ENCODE results near the gene NSUN5. TPM values are rescaled to one million over a fixed set of nuclear protein-coding genes. Genes with fewer than 3 reads are reported as not detected.
"Not testable (repeated sequence)": the region's sequence is repeated elsewhere in the genome, so short reads cannot be mapped to it uniquely, and the experiment has no call there.

Gene NSUN5
- total RNA-seq, 3 donors from 2014 or later (not counting 1 experiment from before 2014, with no cell fraction given): 35.9 to 39.3 (median 37.4) TPM

GRCh38 chr7:73316521-73316920, 7.9 kb upstream of the NSUN5 start:
- intact Hi-C loops (cut with micrococcal nuclease): no loop called here

GRCh38 chr7:73314271-73314670, 5.6 kb upstream of the NSUN5 start:
- H3K4me3 ChIP-seq (ENCODE audit: low read length): no peak overlapping the region
- no peak for DNase-seq
- peaks cover 0 to 3% of the 10 kb centered on the region in 2 donors for H3K4me1 Mint-ChIP-seq

More at GRCh38 chr7:73316521-73316920, 7.9 kb upstream of the NSUN5 start:
- H3K27ac ChIP-seq (ENCODE audit: low read length): no peak overlapping the region
- H3K9me3 ChIP-seq (ENCODE audit: control insufficient read depth, insufficient read depth, low read length): no peaks in the 10 kb centered on the region
- ATAC-seq (no peak), DNase-seq (no peak)
- H3K4me1 ChIP-seq (ENCODE audit: control insufficient read depth, insufficient read depth, low read length): no peaks in the 10 kb centered on the region
- H3K27me3 Mint-ChIP-seq (ENCODE audit: low read depth in 2 of 2): no peaks in the 10 kb centered on the region
- H3K4me3 Mint-ChIP-seq: no peak overlapping the region
- H3K4me1 Mint-ChIP-seq: no peaks in the 10 kb centered on the region
- no peaks in the 10 kb centered on the region for H3K36me3 Mint-ChIP-seq
- TF ChIP-seq CTCF (IDR thresholded peaks at IDR 0.05): no peak
- no peak overlapping the region for H3K4me3 ChIP-seq (ENCODE audit: low read length)
- H3K27ac Mint-ChIP-seq: no peak overlapping the region
- no peaks in the 10 kb centered on the region for H3K9me3 Mint-ChIP-seq
- H3K27me3 ChIP-seq (ENCODE audit: control insufficient read depth, insufficient read depth, low read length): no peaks in the 10 kb centered on the region
- no peaks in the 10 kb centered on the region for H3K36me3 ChIP-seq (ENCODE audit: control insufficient read depth, insufficient read depth, low read length)
- WGBS (ENCODE audit: insufficient coverage): 91% methylated on average over 9 of the region's 9 CpGs

GRCh38 chr7:73313521-73313906, 4.9 kb upstream of the NSUN5 start:
- no peak for TF ChIP-seq CTCF (IDR thresholded peaks at IDR 0.05)
- DNase-seq (no peak), ATAC-seq (no peak)
- Mint-ChIP-seq H3K27me3 (ENCODE audit: low read depth in 2 of 2) (no peaks in the 10 kb centered on the region), H3K27ac (no peak overlapping the region), H3K4me1 (peaks cover 6 to 10% of the 10 kb centered on the region in 2 donors), H3K9me3 (no peaks in the 10 kb centered on the region), H3K36me3 (no peaks in the 10 kb centered on the region), H3K4me3 (no peak overlapping the region)
- 90% methylated on average over 4 of the region's 4 CpGs for WGBS (ENCODE audit: insufficient coverage)
- Histone ChIP-seq H3K4me1 (ENCODE audit: control insufficient read depth, insufficient read depth, low read length) (peaks cover 9% of the 10 kb centered on the region), H3K36me3 (ENCODE audit: control insufficient read depth, insufficient read depth, low read length) (no peaks in the 10 kb centered on the region), H3K27ac (ENCODE audit: low read length) (no peak overlapping the region), H3K9me3 (ENCODE audit: control insufficient read depth, insufficient read depth, low read length) (no peaks in the 10 kb centered on the region), H3K27me3 (ENCODE audit: control insufficient read depth, insufficient read depth, low read length) (no peaks in the 10 kb centered on the region), H3K4me3 (ENCODE audit: low read length) (no peak overlapping the region)
- intact Hi-C loops (cut with micrococcal nuclease): no loop called here

More at GRCh38 chr7:73314271-73314670, 5.6 kb upstream of the NSUN5 start:
- Histone ChIP-seq H3K27me3 (ENCODE audit: control insufficient read depth, insufficient read depth, low read length) (no peaks in the 10 kb centered on the region), H3K36me3 (ENCODE audit: control insufficient read depth, insufficient read depth, low read length) (no peaks in the 10 kb centered on the region), H3K4me1 (ENCODE audit: control insufficient read depth, insufficient read depth, low read length) (peaks cover 3% of the 10 kb centered on the region), H3K9me3 (ENCODE audit: control insufficient read depth, insufficient read depth, low read length) (no peaks in the 10 kb centered on the region), H3K27ac (ENCODE audit: low read length) (no peak overlapping the region)
- no peak overlapping the region for H3K4me3 Mint-ChIP-seq
- TF ChIP-seq CTCF (IDR thresholded peaks at IDR 0.05): no peak
- WGBS (ENCODE audit: insufficient coverage): 86% methylated on average over 5 of the region's 5 CpGs
- no peaks in the 10 kb centered on the region for H3K36me3 Mint-ChIP-seq
- no peak for ATAC-seq
- no peak overlapping the region for H3K27ac Mint-ChIP-seq
- H3K9me3 Mint-ChIP-seq: no peaks in the 10 kb centered on the region
- H3K27me3 Mint-ChIP-seq (ENCODE audit: low read depth in 2 of 2): no peaks in the 10 kb centered on the region
- intact Hi-C loops (cut with micrococcal nuclease): no loop called here

- Histone ChIP-seq H3K4me3 (ENCODE audit: low read length) (no peak overlapping the region), H3K27me3 (ENCODE audit: control insufficient read depth, insufficient read depth, low read length) (no peaks in the 10 kb centered on the region), H3K27ac (ENCODE audit: low read length) (no peak overlapping the region), H3K4me1 (ENCODE audit: control insufficient read depth, insufficient read depth, low read length) (peaks cover 12% of the 10 kb centered on the region), H3K36me3 (ENCODE audit: control insufficient read depth, insufficient read depth, low read length) (no peaks in the 10 kb centered on the region), H3K9me3 (ENCODE audit: control insufficient read depth, insufficient read depth, low read length) (no peaks in the 10 kb centered on the region)
- WGBS (ENCODE audit: insufficient coverage): 95% methylated on average over 48 of the region's 48 CpGs
- Mint-ChIP-seq H3K9me3 (no peaks in the 10 kb centered on the region), H3K4me1 (peaks cover 10 to 16% of the 10 kb centered on the region in 2 donors), H3K4me3 (no peak overlapping the region), H3K27me3 (ENCODE audit: low read depth in 2 of 2) (no peaks in the 10 kb centered on the region), H3K27ac (no peak overlapping the region), H3K36me3 (no peaks in the 10 kb centered on the region)
- ATAC-seq (no peak), DNase-seq (no peak)
- TF ChIP-seq CTCF (IDR thresholded peaks at IDR 0.05): no peak
- intact Hi-C loops (cut with micrococcal nuclease): no loop called here
Measured at GRCh38 chr7:73312831-73313520, 4.3 kb upstream of the NSUN5 start.

GRCh38 chr7:73311421-73311820, 2.8 kb upstream of the NSUN5 start:
- DNase-seq; H3K9me3 ChIP-seq (ENCODE audit: control insufficient read depth, insufficient read depth, low read length); H3K27me3 Mint-ChIP-seq (ENCODE audit: low read depth in 2 of 2); H3K27ac Mint-ChIP-seq; ATAC-seq; H3K27ac ChIP-seq (ENCODE audit: low read length); intact Hi-C loops (cut with micrococcal nuclease); H3K4me3 Mint-ChIP-seq; H3K36me3 Mint-ChIP-seq; H3K9me3 Mint-ChIP-seq; H3K36me3 ChIP-seq (ENCODE audit: control insufficient read depth, insufficient read depth, low read length); H3K4me3 ChIP-seq (ENCODE audit: low read length); H3K27me3 ChIP-seq (ENCODE audit: control insufficient read depth, insufficient read depth, low read length): not testable (repeated sequence)
- H3K4me1 Mint-ChIP-seq: peaks cover 24 to 31% of the 10 kb centered on the region in 2 donors
- 98% methylated on average over 7 of the region's 7 CpGs for WGBS (ENCODE audit: insufficient coverage)
- peaks cover 20% of the 10 kb centered on the region for H3K4me1 ChIP-seq (ENCODE audit: control insufficient read depth, insufficient read depth, low read length)
